Body of pancreas (tissue), 4 donors: Measurements from ENCODE around the gene TRMT44.

Experiments used
- CTCF ChIP-seq, 7 experiments: fragments of 450-650 bp in 4 of 7; fragments of 200-600 bp in 3 of 7; sonication (generic) in 3 of 7; IDR thresholded peaks; one replicate each; pipeline ENCODE4 v1.5.1; 2016 to 2019; ENCODE audit warnings: antibody characterized with exemption in 7 of 7
- POLR2A ChIP-seq, 3 donors: fragments of 450-650 bp; IDR thresholded peaks; one replicate each; pipeline ENCODE4 v1.6.1; 2016; ENCODE audit warnings: antibody characterized with exemption in 3 of 3, mild to moderate bottlenecking in 2 of 3

GRCh38 chr4:8459867-8460445 lies 19.4 kb downstream of the TRMT44 start:
- no peak for TF ChIP-seq CTCF (IDR thresholded peaks at IDR 0.05)
- no peak for TF ChIP-seq POLR2A (IDR thresholded peaks at IDR 0.05)
